IMR-90 (cell line): ENCODE measurements around the gene HDAC8. TPM values are rescaled to one million over a fixed set of nuclear protein-coding genes. Genes with fewer than 3 reads are reported as not detected.
A peak's percentile ranks its signal among the peaks of the same experiment; 100 is the strongest.

Source experiments
- ATAC-seq: fragments of 200-7000 bp; cut with Tn5 transposase; 2 replicates; pipeline ENCODE4 v1.9.1; 2020; ENCODE audit warnings: low read depth, mild to moderate bottlenecking, moderate library complexity
- BruUV-seq: library from RNA; stranded (reverse); fragments of 400-500 nt; replicated peaks from 2 replicates; lab custom pipeline; 2021; lab: Mats Ljungman, UMichigan
- CTCF ChIA-PET: fragments of 300-600 bp; formaldehyde crosslinking; extraction: SDS; loops from one replicate; lab custom pipeline; 2021; ENCODE audit warnings: antibody characterized with exemption; lab: Yijun Ruan, JAX
- POLR2A ChIA-PET: fragments of 300-600 bp; sonication (Branson Sonifier 250); formaldehyde crosslinking; loops from one replicate; lab custom pipeline; 2022; ENCODE audit warnings: antibody characterized with exemption; ENCODE audit not compliant: unreplicated experiment; lab: Charles Lee
- DNase-seq: peaks from one replicate; pipeline ENCODE4 v3.0.0; 2013
- H2AFZ ChIP-seq: replicated peaks from 2 replicates; pipeline ENCODE3; 2013; ENCODE audit warnings: low read length, mild to moderate bottlenecking; ENCODE audit not compliant: poor library complexity
- H2AK5ac ChIP-seq: 2 replicates; pipeline ENCODE4 v1.6.1; 2013; ENCODE audit warnings: low read depth, low read length, inconsistent platforms
- H2AK9ac ChIP-seq: replicated peaks from 2 replicates; pipeline ENCODE3; 2013; ENCODE audit warnings: mild to moderate bottlenecking, low read depth, low read length, moderate library complexity; ENCODE audit not compliant: poor library complexity
- H2BK120ac ChIP-seq: 2 replicates; pipeline ENCODE4 v1.6.1; 2013; ENCODE audit warnings: low read depth, low read length, inconsistent platforms
- H2BK15ac ChIP-seq: 3 replicates; pipeline ENCODE4 v1.6.1; 2013; ENCODE audit warnings: low read depth, low read length, inconsistent platforms
- H2BK20ac ChIP-seq: 2 replicates; pipeline ENCODE4 v1.6.1; 2013; ENCODE audit warnings: low read depth, mild to moderate bottlenecking, inconsistent platforms, low read length, moderate library complexity
- H2BK5ac ChIP-seq: 2 replicates; pipeline ENCODE4 v1.6.1; 2013; ENCODE audit warnings: mild to moderate bottlenecking, low read depth, low read length, inconsistent platforms; ENCODE audit not compliant: poor library complexity, severe bottlenecking
- H3K14ac ChIP-seq: replicated peaks from 2 replicates; pipeline ENCODE4 v1.6.1; 2013; ENCODE audit warnings: low read depth, low read length, inconsistent platforms
- H3K18ac ChIP-seq: 2 replicates; pipeline ENCODE4 v1.6.1; 2013; ENCODE audit warnings: low read depth, low read length, control low read depth
- H3K23ac ChIP-seq: 2 replicates; pipeline ENCODE4 v1.6.1; 2013; ENCODE audit warnings: low read depth, low read length, inconsistent platforms
- H3K27ac ChIP-seq: 2 replicates; pipeline ENCODE4 v1.5.1; 2013; ENCODE audit warnings: mild to moderate bottlenecking, control low read depth, low read length; ENCODE audit not compliant: insufficient read depth
- H3K27me3 ChIP-seq: 2 replicates; pipeline ENCODE4 v1.6.1; 2013; ENCODE audit warnings: low read length; ENCODE audit not compliant: control insufficient read depth, insufficient read depth
- H3K36me3 ChIP-seq: 2 replicates; pipeline ENCODE4 v1.6.1; 2013; ENCODE audit warnings: low read length, mixed read lengths; ENCODE audit not compliant: control insufficient read depth, insufficient read depth
- H3K4ac ChIP-seq: 2 replicates; pipeline ENCODE4 v1.6.1; 2013; ENCODE audit warnings: low read depth, low read length, inconsistent platforms
- H3K4me1 ChIP-seq: 2 replicates; pipeline ENCODE4 v1.6.1; 2013; ENCODE audit warnings: low read length, mixed read lengths; ENCODE audit not compliant: control insufficient read depth, insufficient read depth
- H3K4me2 ChIP-seq: 2 replicates; pipeline ENCODE4 v1.6.1; 2013; ENCODE audit warnings: low read depth, mild to moderate bottlenecking, control low read depth, low read length, moderate library complexity
- H3K4me3 ChIP-seq: 2 replicates; pipeline ENCODE4 v1.5.1; 2013; ENCODE audit warnings: low read depth, mild to moderate bottlenecking, control low read depth, low read length, moderate library complexity; ENCODE audit not compliant: insufficient read depth
- H3K56ac ChIP-seq: 2 replicates; pipeline ENCODE4 v1.6.1; 2013; ENCODE audit warnings: low read length, inconsistent platforms; ENCODE audit not compliant: insufficient read depth; ENCODE audit errors: extremely low read depth
- H3K79me1 ChIP-seq, 2 experiments: 2 replicates each; pipeline ENCODE4 v1.6.1; 2013; ENCODE audit warnings: low read length in 2 of 2, inconsistent platforms in 1 of 2, low read depth in 1 of 2
- H3K9ac ChIP-seq: 2 replicates; pipeline ENCODE4 v1.6.1; 2013; ENCODE audit warnings: low read depth, low read length, control low read depth
- H3K9me1 ChIP-seq: 2 replicates; pipeline ENCODE4 v1.6.1; 2013; ENCODE audit warnings: low read length, inconsistent platforms; ENCODE audit not compliant: insufficient read depth
- H3K9me3 ChIP-seq: 2 replicates; pipeline ENCODE4 v1.6.1; 2013; ENCODE audit warnings: low read length; ENCODE audit not compliant: control insufficient read depth, insufficient read depth
- H4K20me1 ChIP-seq: 2 replicates; pipeline ENCODE4 v1.6.1; 2013; ENCODE audit warnings: low read length, inconsistent platforms; ENCODE audit not compliant: insufficient read depth
- H4K5ac ChIP-seq: 2 replicates; pipeline ENCODE4 v1.6.1; 2013; ENCODE audit warnings: mild to moderate bottlenecking, low read depth, low read length, control low read depth
- H4K8ac ChIP-seq, 2 experiments: 2 replicates each; pipeline ENCODE4 v1.6.1; 2013; ENCODE audit warnings: low read depth in 2 of 2, low read length in 2 of 2, control low read depth in 1 of 2, inconsistent platforms in 1 of 2
- H4K91ac ChIP-seq: 2 replicates; pipeline ENCODE4 v1.6.1; 2013; ENCODE audit warnings: low read depth, low read length, inconsistent platforms; ENCODE audit not compliant: insufficient read depth
- MAZ ChIP-seq: IDR thresholded peaks from 2 replicates; pipeline ENCODE4 v1.6.1; 2012; ENCODE audit warnings: low read depth, mild to moderate bottlenecking, low read length, improper control_type of control experiment, moderate library complexity, borderline replicate concordance
- RFX5 ChIP-seq: IDR thresholded peaks from 2 replicates; pipeline ENCODE4 v1.8.0; 2012; ENCODE audit warnings: low read depth, mild to moderate bottlenecking, low read length, moderate library complexity
- WGBS, 2 experiments: methylation state at CpG; one replicate each; pipeline versions ENCODE4 v1.1.5 to v1.1.7; 2013; ENCODE audit warnings: missing lambda C conversion rate in 2 of 2; ENCODE audit not compliant: insufficient read length in 1 of 2; ENCODE audit errors: extremely low coverage in 2 of 2; 5-methylcytosine and 5-hydroxymethylcytosine counted together
- dilution Hi-C: fragments of 300-500 bp; cut with HindIII; formaldehyde crosslinking; loops from one replicate; pipeline ENCODE4 v1.14.3; 2018; ENCODE audit warnings: low sequenced_read_pairs; ENCODE audit not compliant: unreplicated experiment
- in situ Hi-C: fragments of 300-500 bp; cut with MboI; formaldehyde crosslinking; loops from 3 replicates; pipeline ENCODE4 v1.14.3; 2019; ENCODE audit warnings: low sequenced_read_pairs, inconsistent platforms, mixed read lengths
- intact Hi-C: fragments of 100-400 bp; cut with micrococcal nuclease; formaldehyde crosslinking; loops from 2 replicates; pipeline ENCODE4 v1.10.0; 2022
- polyA plus RNA-seq, 3 experiments: library from polyadenylated mRNA; depleted of rRNA; stranded (reverse); fragments of >200 nt; gene quantifications; 2 replicates each; pipeline ENCODE4 v1.2.3, GENCODE V29; 2012; ENCODE audit warnings: low replicate concordance in 1 of 3
- total RNA-seq: library from RNA; depleted of rRNA; stranded (reverse); fragments of >200 nt; gene quantifications from 2 replicates; pipeline ENCODE4 v1.2.3, GENCODE V29; 2012

The HDAC8 gene
- total and polyA plus RNA-seq, 2 of the 4 experiments (the other 2 are of a cell fraction) = 16.1 to 28.5 TPM

DNA sequence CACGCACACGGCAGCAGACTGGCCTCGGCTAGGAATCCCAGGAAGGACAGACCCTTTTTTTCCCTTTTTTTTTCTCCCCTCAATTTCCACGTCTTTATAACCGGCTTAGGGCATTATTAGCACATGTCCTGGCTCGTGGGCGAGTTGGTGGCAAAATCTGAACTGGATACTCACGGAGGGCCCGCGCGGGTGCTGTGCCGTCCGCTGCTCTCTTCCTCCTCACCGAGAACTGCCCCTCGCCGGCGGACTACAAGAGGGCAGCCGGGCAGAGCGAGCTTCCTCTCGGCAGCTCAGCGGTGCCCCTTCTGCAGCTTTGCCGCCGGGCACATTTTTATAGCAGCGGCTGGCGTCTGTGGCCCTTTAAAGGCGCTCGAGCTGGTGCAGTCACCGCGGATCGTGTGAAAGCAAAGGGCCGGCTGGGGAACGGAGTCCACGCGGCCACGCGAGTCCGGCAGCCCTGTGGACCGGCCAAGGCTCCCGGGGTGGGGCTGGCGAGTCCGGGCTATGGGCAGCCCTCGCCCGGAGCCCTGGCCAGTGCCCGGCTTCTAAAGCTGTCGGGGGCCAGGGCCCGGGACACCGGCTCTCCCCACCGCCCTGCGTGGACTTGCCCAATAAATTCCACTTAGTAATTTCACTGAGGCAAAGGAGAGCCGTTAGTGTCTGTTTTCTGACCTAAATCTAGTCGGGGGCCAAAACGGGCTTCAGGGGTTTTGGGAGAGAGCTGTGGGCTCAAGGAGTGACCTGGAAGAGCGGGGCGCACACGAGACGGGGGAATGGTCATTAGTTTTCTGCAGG, 265.6 kb downstream of the HDAC8 start:
- WGBS, 2 experiments = 4% methylated on average over 27 of the region's 56 CpGs; no CpG with 5 or more reads in 1 of the 2 experiments
- Histone ChIP-seq H2BK20ac (no peak overlapping the region), H3K23ac (no peak overlapping the region), H2BK15ac (no peak overlapping the region), H3K9ac (peak overlapping the region; percentile 9; the same call in 1 of the 2 replicates), H3K4me3 (peak overlapping the region; percentile 65), H3K18ac (no peak overlapping the region), H3K27ac (no peak overlapping the region), H3K79me1 (no peaks in the 10 kb centered on the region), H3K9me1 (no peaks in the 10 kb centered on the region), H3K36me3 (no peaks in the 10 kb centered on the region), H3K9me3 (no peaks in the 10 kb centered on the region), H3K4me1 (peaks cover 4% of the 10 kb centered on the region; the same call in 1 of the 2 replicates), H4K5ac (no peak overlapping the region), H3K56ac (no peak overlapping the region), H3K4me2 (peak overlapping the region; percentile 88), H3K27me3 (peaks cover 77% of the 10 kb centered on the region), H2AK5ac (no peak overlapping the region), H3K4ac (no peak overlapping the region), H4K20me1 (no peaks in the 10 kb centered on the region; the same call in none of the 2 replicates), H2AK9ac (peak overlapping the region; percentile 8), H2BK120ac (no peak overlapping the region), H2BK5ac (no peak overlapping the region), H4K8ac (no peak overlapping the region), H2AFZ (peak overlapping the region; percentile 90), H4K91ac (no peak overlapping the region), H3K14ac (no peak overlapping the region)
- in situ Hi-C loops = no loop called here
- TF ChIP-seq RFX5 = no peak
- TF ChIP-seq MAZ = peak; percentile 8; the same call in 1 of the 2 replicates
- no TSS peak for BruUV-seq
- ChIA-PET POLR2A (no interaction called here), CTCF (no interaction called here)
- intact Hi-C loops = loop anchor here (5.0 kb wide), 1 partner anchor 235 kb away; no protein-coding TSS in a partner anchor
- ATAC-seq = peak; percentile 78
- DNase-seq = peak; percentile 66
- dilution Hi-C loops = no loop called here
